Mammary epithelial cell (primary cell): ENCODE results near the gene CKAP4.

Experiments
- CTCF ChIP-seq, 2 donors: IDR thresholded peaks in 1 of 2; conservative IDR thresholded peaks in 1 of 2; 2 replicates each; pipeline ENCODE4 v1.5.1; 2011 to 2012; ENCODE audit warnings: inconsistent platforms in 2 of 2, low read length in 2 of 2, mild to moderate bottlenecking in 2 of 2, control low read depth in 1 of 2, low read depth in 1 of 2; ENCODE audit not compliant: insufficient read depth in 1 of 2; ENCODE audit errors: extremely low read depth in 1 of 2
- EZH2 ChIP-seq: IDR thresholded peaks from 2 replicates; pipeline ENCODE4 v1.6.1; 2012; ENCODE audit warnings: low read length, inconsistent platforms, borderline replicate concordance

- TF ChIP-seq EZH2 (no peak), CTCF (conservative IDR thresholded peaks at IDR 0.05 in 1 of 2, IDR thresholded peaks at IDR 0.05 in 1 of 2; ENCODE audit: extremely low read depth in 1 of 2, insufficient read depth in 1 of 2, low read depth in 1 of 2, low read length in 2 of 2) (no peak)
Observed at GRCh38 chr12:106258226-106258625, 10.4 kb upstream of the CKAP4 start.
